Gastroesophageal sphincter (tissue), 3 donors: ENCODE measurements around the gene KIAA0825.

Experiments used
- CTCF ChIP-seq, 4 experiments: fragments of 200-600 bp in 2 of 4; fragments of 450-650 bp in 2 of 4; sonication (generic) in 1 of 4; IDR thresholded peaks; one replicate each; pipeline ENCODE4 v1.5.1; 2017 to 2019; ENCODE audit warnings: antibody characterized with exemption in 4 of 4, mild to moderate bottlenecking in 2 of 4, moderate library complexity in 2 of 4
- POLR2A ChIP-seq, 2 donors: fragments of 450-650 bp; IDR thresholded peaks; one replicate each; pipeline ENCODE4 v1.6.1; 2017; ENCODE audit warnings: antibody characterized with exemption in 2 of 2, mild to moderate bottlenecking in 2 of 2, moderate library complexity in 1 of 2
- POLR2AphosphoS5 ChIP-seq: sonication (generic); formaldehyde crosslinking; IDR thresholded peaks from one replicate; pipeline ENCODE4 v1.6.1; 2017; ENCODE audit warnings: antibody characterized with exemption

GRCh38 chr5:94442991-94443390 lies 175.4 kb downstream of the KIAA0825 start:
- TF ChIP-seq CTCF (IDR thresholded peaks at IDR 0.05) (no peak), POLR2AphosphoS5 (no peak), POLR2A (IDR thresholded peaks at IDR 0.05) (no peak)
